ENCODE measurements around the gene CCDC81.
"Not testable (repeated sequence)": the region's sequence is repeated elsewhere in the genome, so short reads cannot be mapped to it uniquely, and the experiment has no call there.

Gene CCDC81

DNA sequence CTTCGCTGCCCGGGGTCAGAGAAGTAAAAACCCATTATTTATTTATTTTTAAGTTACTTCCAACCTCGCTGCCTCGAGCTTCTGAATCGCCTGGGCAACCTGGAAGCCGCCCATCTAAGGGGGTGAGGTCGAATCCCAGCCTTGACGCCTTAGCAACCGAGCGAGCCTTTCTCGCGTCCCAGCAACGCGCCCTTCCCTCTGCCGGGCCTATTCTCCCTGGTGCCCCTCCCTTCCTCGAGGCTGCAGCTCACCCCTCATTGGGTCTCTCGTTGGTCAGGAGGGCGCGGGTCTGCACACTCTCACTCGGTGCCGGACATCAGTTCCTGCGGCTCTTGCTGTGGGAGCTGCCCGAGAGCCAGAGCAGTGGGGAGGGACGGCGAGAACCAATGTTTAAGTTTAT is at the start of gene CCDC81:
TSS of gene CCDC81 (plus strand) at position 302 of the 400 bp plus-strand sequence. CDS start 277 bp downstream, outside the sequence.
- no peak for DNase-seq

DNA sequence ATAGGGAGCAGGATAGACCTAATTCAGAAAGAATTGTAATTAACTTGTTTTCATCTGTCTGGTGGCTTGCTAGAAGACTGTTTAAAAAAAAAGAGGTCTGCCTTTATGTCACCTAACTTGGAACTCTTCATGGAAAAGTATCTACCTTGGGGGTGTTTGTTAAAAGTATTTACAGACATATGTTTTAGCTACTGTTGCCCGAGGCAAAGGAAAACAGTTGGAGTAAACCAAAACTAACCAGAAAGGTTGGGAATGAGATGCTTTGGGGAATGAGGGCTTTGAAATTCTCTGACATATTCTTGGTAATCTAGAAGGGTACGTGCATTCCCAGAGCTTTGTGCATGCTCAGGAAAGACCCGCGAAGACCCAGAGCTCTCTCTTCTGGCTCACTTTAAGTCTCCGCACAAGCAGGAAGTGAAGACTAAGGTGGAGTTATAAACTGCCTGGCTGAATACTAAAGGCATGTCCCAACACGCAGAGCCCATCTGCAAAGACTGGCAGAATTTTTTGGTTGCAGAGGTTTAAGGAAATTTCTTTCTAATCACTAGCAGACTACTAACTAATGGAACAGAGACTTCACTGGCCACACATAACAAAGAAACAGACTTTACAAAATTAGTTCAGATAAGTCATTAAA is 39.4 kb upstream of the CCDC81 start:
- no peak for DNase-seq

DNA sequence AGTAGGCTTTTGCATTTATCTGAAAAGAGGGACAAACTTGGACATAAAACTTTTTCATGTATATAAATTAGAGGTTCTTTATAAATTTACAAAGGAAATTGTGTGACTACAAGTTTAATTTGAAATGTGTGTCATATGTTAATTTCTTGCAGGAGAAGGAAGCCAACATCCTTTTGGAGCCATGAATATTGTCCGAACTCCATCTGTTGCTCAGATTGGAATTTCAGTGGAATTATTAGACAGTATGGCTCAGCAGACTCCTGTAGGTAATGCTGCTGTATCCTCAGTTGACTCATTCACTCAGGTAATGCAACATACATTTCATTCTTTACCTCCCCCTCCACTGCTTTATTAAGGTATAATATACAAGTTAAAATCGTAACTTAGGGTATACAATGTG is 37.5 kb upstream of the CCDC81 start:
- no peak for DNase-seq

DNA sequence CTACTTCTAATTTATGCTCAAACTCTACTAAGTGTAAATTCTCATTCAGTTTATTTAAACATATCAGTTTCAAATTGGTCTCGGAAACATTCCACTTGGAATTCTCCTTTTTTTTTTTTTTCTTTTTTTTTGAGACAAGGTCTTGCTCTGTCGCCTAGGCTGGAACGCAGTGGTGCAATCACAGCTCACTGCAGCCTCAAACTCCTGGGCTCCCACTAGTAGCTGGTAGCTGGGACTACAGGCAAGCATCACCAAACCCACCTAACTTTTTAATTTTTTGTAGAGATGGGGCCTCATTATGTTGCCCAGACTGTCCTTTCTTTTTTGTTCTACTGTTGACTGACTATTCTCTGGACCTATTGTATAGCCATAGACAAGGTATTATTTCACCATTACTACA is 33.3 kb upstream of the CCDC81 start:
- DNase-seq, result no peak

DNA sequence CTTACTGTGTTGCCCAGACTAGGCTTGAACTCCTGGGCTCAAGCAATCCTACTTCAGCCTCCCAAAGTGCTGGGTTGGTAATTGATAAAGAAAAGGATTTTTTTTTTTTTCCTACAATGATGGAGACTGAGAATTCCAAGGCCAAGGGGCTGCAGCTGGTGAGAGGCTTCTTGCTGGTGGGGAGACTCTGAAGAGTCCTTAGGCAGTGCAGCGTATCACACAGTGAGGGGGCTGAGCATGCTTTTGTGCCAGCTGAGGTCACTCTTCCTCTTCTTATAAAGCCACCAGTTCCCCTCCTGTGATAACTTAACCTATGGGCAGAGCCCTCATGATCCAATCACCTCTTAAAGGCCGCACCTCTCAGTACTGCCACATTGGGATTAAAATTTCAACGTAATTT is 28.2 kb upstream of the CCDC81 start:
- no peak for DNase-seq

DNA sequence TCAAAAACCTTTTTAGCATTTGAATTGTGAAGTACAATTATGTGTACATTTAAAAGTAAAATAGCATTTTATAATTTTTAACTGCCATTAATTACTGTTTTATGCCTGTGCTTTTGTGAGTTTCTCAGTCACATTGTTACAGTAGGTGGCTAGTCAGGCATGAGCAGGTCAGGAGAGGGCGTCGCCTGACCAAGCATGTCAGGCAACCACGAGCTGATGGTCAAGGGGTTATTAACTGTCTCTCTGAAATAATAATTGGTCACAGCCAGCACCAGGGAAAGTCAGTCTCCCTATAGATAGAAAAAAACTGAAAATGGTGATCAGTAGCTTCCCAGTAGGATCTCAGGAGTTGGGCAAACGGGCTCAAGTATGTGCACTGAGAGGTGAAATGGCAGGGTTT is 19.4 kb upstream of the CCDC81 start:
- no peak for DNase-seq

DNA sequence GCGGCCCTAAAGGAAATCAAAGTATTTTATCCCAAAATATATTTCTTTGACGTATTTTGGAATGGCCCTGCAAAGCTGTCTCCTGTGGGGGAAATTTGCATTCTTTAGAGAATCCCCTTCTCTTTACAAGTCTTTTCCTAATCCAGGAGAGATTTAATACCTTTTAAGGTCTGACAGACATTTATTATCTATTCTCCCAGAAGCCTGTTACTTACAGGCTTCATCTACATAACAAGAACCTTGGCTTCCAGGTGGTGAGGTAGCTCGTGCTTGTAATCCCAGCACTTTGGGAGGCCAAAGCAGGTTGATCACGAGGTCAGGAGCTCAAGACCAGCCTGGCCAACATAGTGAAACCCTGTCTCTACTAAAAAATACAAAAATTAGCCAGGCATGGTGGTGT is 17.3 kb upstream of the CCDC81 start:
- DNase-seq, result not testable (repeated sequence)

DNA sequence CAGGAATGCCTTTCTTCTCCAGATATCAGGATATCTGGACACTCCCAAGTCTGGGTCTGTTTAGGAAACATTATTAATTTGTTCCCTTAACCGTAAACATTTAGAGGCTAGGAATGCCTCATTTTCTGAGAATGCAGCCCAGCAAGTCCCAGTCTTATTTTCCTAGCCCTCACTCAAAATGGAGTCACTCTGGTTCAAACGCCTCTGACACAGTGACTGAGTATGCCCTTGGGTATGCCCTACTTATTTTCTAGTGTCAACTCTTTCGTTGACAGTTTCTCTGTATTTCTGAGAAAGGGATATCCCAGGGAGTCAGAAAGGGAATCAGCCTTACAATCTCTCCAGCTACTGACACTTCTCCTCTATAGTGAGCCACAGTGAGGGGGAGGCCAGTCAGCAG is 16.0 kb upstream of the CCDC81 start:
- DNase-seq, result no peak

DNA sequence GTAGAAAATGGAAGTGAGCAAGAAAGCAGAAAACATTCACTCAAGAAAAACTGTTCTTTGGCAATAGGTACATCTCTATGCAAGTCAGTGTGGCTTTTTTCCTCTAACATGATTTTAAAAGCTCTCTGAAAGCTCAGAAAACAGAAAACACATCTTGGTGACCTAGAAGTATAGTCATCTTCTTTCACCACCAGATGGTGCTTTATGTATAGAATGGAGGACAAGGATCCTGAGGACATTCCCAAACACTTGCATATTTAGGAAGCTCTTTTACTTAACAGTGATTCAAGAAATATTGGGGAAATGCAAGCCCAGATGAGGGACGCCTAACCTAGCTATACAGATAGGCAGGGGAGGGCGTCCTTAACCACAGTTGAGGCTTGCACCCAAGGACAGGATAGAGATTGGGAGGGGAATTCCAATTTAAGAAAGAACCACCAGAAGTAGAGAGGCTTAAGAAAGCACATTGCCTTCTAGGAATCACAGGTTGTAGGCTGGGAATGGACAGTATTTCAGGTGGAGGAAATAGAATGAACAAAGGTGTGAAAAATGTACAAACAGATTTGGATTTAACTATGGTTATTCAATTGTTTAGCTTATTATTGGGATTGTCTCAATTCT is 13.8 kb upstream of the CCDC81 start:
- no peak for DNase-seq

DNA sequence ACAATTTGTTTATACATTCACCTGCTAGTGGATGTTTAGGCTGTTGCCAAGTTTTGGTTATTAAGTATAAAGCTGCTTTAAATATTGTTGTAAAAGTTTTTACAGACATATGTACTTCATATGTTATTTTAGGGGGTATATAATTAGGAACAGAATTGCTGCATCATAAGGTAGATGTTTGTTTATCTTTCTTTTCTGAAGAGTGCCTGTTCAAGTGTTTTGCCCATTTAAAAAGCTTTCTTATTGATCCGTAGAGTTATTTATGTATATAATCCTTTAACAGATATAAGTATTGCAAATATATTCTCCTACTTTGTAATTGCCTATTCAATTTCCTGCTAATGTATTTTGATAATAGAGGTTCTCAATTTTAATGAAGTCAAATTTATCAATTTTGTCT is 11.3 kb upstream of the CCDC81 start:
- DNase-seq, result no peak

DNA sequence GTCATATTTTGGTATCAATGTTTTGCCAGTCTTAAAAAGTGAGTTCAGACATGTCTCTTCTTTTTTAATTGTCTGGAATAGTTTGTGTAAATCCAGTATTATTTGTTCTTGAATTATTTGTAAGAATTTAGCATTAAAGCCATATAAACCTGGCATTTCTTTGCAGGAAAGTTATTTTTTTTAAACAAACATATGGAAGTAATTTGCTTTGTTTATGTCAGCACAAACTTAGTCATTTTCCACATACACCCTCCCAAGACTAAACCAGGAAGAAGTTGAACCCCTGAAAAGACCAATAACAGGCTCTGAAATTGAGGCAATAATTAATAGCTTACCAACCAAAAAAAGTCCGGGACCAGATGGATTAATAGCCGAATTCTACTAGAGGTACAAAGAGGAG is 9.1 kb upstream of the CCDC81 start:
- DNase-seq, result no peak

DNA sequence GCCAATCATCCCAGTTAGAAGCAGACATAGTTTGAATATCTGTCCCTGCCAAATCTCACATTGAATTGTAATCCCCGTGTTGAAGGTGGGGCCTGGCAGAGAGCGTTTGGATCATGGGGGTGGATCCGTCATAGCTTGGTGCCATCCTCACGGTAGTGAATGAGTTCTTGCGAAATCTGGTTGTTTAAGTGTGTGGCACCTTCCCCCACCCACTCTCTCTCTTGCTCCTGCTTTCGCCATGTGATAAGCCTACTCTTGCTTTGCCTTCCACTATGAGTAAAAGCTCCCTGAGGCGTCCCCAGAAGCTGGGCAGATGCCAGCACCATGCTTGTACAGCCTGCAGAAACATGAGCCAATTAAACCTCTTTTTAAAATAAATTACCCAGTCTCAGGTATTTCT is 5.0 kb upstream of the CCDC81 start:
- no peak for DNase-seq

DNA sequence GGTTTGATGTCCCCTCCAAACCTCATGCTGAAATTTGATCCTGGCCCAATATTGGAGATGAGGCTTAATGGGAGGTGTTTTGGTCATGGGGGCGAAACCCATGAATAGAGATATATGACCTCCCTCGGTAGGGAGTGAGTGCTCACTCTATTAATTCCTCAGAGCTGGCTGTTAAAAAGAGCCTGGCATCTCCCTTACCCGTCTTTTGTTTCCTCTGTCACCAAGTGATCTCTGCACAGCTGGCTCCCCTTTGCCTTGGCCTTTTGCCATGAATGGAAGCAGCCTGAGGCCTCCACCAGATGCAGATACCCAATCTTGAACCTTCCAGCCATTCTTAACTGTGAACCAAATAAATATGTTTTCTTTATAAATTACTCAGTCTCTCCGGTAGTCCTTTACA is 4.5 kb upstream of the CCDC81 start:
- no peak for DNase-seq

DNA sequence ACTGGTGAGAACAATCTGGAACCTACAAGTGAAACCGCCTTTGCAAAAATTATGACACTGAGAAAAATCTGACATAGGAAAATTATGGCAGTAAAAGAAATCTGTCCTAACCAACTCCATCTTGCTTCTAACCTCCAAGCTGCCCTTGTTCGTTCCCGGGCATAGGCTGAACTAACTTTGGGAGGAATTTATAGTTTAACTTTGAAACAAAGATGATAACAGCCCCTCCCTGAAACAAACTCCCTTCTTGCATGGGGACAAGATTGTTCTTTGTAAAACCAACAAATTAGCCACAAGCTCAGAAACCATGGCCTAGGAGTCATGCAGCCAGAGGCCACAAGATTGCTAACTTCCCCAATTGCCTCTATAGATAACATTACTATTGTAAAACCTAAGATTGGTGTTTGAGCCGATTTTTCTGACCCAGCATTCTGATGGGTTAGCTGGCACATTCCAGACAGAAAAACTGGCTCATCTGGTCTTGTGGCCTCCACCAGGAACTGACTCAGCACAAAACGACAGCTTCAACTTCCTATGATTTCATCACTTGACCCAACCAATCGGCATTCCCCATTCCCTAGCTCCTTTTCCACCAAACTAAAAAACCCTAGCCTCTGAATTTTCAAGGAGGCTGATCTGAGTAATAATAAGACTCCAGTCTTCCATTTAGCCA is 3.6 kb upstream of the CCDC81 start:
- no peak for DNase-seq

DNA sequence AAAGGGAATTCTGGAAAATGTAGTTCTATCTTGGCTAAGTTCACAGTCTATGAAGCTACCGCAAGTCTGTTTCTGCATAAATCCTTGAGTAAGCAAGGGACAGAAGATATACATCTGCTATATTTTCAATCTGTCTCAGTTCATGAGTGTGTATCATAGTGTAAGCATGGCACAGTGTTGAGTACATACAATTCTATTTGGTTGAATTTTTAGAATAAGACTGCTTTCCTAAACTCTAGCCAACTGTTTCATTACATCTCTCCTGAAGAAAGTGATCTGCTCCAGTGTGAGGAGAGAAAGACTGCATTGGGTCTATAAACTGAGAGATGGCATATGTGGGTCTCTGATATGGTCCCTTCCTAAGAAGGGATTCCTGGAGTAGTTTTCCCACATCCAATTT is 2.6 kb upstream of the CCDC81 start:
- no peak for DNase-seq

DNA sequence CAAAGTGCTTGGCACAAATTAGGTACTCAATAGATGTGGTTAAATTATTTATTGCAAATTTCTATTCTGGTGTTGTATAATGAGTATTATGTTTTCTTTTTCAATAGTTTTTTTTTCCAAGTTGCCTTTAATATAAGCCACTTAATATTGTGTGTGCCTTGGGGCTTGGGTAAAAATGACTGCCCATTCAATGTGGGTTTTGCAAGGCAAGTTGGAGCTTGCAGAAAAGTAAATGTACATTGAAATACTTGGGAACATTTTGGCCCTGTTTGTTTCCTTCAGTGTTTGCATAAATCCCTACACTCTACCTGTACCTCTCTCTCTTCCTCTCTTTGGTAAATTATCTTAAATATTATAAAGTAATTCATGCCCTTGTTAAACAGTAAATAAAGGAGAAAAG is 2.1 kb upstream of the CCDC81 start:
- DNase-seq, result no peak

DNA sequence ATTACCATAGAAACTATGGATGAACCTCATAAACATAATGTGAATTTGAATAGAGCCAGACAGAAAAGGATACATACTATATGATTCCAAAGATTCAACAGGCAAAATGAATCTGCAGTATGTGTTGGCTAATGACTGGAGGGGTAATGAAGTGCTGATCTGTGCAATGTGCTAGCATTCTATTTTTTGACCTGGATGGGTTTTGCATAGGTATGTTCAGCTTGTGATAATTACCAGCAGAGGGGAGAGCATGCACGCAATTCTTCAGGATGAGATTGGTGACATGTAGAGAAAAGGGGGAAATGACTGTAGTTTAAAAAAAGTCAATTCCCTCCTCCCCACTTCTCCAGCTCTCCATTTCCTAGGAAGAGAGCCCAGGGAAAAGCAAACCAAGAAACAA is 618 bp upstream of the CCDC81 start:
- DNase-seq, result no peak

DNA sequence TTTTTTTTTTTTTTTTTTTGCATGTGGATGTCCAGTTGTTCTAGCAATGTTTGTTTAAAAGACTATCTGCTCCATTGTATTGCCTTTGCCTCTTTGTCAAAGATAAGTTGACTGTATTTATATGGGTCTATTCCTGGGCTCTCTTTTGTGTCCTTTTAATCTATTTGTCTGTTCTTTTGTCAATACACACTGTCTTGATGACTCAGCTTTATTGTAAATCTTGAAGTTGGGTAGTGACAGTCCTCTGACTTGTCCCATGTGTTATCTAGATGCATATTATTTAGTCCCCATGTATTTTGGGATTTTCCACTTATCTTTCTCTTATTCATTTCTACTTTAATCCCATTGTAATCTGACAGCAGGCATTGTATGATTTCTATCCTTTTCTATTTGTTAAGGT is 3.3 kb downstream of the CCDC81 start:
- no peak for DNase-seq

DNA sequence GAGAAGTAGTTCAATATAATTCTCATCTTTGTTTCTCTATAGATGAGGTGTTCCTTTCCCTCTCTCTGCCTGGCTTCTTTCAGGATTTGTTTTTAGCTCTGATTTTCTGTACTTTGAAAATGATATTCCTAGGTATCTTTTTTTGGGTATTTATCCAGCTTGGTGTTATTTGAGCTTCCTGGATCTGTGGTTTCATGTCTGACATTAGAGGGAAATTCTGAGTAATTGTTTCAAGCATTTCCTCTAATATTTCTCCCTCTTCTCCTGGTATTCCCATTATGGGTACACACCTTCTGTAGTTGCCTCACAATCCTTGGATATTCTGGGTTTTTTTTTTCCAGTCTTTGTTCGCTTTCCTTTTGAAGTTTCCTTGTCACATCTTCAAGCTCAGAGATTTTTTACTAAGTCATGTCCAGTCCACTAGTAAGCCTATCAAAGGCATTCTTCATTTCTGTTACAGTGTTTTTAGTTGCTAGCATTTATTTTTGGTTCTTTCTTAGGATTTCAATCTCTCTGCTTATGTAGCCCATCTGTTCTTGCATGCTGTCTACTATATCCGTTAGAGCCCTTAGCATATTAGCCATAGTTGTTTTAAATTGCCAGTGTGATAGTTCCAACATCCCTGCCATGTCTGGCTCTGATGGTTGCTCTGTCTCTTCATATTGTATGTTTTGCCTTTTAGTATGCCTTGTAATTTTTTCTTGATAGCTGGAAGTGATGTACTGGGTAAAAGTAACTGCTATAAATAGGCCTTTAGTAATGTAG is 5.8 kb downstream of the CCDC81 start:
- DNase-seq, result no peak

DNA sequence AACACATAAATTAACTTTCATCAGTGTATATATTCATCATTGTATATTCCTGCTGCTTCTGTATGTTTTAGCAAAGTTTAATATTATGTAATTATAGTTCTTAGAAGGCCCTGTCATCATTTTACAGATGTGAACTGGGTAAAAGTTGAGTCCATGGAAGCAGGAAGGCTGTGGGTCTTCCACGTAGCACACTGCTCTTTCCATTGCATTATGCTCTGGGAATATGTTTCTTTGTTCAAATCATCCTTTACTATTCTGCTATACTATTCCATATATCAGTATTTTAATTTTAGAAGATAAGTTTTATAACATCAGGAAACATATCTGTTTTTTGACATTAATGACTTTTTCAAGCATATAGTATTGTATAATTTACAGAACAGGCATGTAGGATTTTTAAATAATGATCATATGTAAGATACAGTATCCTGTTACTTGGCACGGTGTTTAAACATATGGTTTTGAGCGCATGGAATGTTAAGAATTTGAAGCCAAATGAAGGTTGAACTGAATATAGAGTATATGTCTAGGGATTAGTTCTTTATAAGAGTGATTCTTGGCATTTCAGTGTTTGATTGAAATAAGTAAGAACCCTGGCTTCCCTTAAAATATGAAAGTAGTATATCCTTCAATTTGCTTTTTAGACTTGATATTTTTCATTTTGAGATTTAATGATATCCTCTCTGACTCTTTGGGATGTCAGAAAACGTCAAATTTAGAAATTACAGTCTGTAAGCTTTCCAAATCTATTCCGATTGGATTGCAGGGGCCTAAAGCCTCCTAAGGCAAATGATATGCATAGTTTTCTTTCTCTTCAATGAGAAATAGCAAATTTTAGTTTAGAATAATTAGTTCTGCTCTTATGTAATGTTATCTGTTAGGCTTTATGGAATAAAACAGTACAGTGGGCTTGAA is 8.6 kb downstream of the CCDC81 start:
- no peak for DNase-seq

DNA sequence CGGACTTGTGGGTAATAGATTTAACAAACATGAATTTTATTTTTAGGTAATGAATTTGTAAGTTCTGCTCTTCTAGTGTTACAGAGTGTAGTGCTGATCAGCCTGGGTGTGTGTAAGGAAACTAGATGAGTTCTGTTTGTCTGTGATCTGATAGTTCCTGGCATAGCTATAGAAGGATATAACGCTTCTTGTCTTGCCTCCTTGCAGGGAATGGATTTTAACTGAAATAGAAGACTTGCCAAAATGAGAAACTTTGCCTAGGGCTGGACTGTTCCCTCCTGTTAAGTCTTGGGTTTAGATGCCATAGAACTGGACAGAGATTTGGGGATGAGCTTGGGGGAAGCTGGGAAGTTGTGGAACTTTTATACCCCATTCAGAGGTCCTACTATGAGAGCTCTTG is 11.6 kb downstream of the CCDC81 start:
- no peak for DNase-seq

DNA sequence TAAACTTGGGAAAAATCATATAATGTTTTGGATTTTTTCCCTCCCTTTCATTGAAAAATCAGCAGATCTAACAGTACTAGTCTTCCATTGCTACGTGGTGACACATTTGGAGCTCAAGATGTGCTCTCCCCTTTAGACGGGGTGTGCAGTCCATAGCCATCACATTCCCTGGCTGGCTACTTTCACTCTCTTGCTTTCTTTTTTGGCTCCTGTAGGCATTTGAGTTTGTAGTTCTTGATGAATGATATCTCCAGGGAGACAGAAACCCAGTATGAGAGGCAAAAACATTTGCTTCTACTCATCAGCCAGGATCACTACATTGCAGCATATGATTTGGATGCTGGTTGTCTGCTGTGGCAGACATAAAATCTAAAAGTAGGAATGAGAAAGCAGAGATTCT is 12.1 kb downstream of the CCDC81 start:
- no peak for DNase-seq

DNA sequence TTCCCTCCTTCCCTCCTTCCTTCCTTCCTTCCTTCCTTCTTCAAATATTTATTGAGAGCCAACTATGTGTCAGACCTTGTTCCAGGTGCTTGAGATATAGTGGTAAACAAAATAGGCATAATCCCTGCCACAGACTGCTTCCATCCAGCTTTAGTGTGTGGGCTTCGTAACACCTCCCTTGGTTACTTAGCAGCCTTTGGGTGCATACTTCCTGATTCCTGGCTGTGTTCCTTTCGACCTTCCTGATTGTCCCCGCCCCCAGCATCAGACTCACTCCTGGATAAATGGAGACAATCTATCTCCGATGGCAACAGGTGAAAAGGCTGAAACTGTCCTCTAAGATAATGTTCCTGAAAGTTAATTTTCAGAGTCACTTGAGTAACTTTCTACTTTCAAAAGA is 13.5 kb downstream of the CCDC81 start:
- no peak for DNase-seq

Data from NCI-H1092 treated with DMSO at 0.1 percent for 48 hours (cell line).